IPS-20b (cell line): ENCODE measurements around the gene LEMD1.
"Not testable (repeated sequence)": the region's sequence is repeated elsewhere in the genome, so short reads cannot be mapped to it uniquely, and the experiment has no call there.

Experiments used
- H3K27ac ChIP-seq: one replicate; pipeline ENCODE4 v1.5.1; 2013; ENCODE audit warnings: low read length
- H3K27me3 ChIP-seq: 2 replicates; pipeline ENCODE4 v1.6.1; 2013; ENCODE audit warnings: mild to moderate bottlenecking, low read length, inconsistent platforms; ENCODE audit not compliant: insufficient read depth
- H3K36me3 ChIP-seq: 2 replicates; pipeline ENCODE4 v1.6.1; 2013; ENCODE audit warnings: low read depth, mild to moderate bottlenecking, inconsistent platforms, low read length, moderate library complexity; ENCODE audit not compliant: insufficient read depth
- H3K4me1 ChIP-seq: 2 replicates; pipeline ENCODE4 v1.6.1; 2013; ENCODE audit warnings: mild to moderate bottlenecking, control low read depth, inconsistent platforms, low read length, moderate library complexity; ENCODE audit not compliant: insufficient read depth
- H3K4me3 ChIP-seq: 2 replicates; pipeline ENCODE4 v1.5.1; 2013; ENCODE audit warnings: mild to moderate bottlenecking, low read length, inconsistent platforms
- H3K9ac ChIP-seq: 2 replicates; pipeline ENCODE4 v1.6.1; 2013; ENCODE audit warnings: low read depth, mild to moderate bottlenecking, inconsistent platforms, low read length, moderate library complexity
- H3K9me3 ChIP-seq: 2 replicates; pipeline ENCODE4 v1.6.1; 2013; ENCODE audit warnings: mild to moderate bottlenecking, low read depth, low read length, inconsistent platforms; ENCODE audit not compliant: insufficient read depth

Gene LEMD1

DNA sequence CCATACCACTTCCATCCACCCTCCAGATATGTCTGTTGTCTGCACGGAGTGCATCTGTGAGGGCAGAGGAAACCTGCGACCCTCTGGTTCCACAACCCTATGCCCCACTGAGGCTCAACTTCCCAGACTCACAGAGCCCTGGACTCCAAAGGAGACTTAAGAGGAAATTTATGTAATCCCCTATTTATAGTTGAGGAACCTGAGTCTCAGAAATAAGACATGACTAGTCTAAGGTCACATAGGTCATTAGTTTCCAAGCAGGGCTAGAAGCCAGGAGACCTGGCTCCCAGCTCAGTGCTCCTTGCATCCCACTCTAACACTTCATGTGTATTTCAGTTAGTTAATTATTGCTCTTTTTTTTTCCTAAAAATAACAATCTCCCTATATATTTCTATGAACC is 15.7 kb upstream of the LEMD1 start:
- no peak overlapping the region for H3K9ac ChIP-seq
- no peak overlapping the region for H3K27ac ChIP-seq
- peaks cover 32% of the 10 kb centered on the region; the same call in 1 of the 2 replicates for H3K27me3 ChIP-seq
- no peaks in the 10 kb centered on the region for H3K36me3 ChIP-seq
- no peak overlapping the region for H3K4me3 ChIP-seq
- H3K4me1 ChIP-seq = peaks cover 25% of the 10 kb centered on the region
- H3K9me3 ChIP-seq = no peaks in the 10 kb centered on the region

DNA sequence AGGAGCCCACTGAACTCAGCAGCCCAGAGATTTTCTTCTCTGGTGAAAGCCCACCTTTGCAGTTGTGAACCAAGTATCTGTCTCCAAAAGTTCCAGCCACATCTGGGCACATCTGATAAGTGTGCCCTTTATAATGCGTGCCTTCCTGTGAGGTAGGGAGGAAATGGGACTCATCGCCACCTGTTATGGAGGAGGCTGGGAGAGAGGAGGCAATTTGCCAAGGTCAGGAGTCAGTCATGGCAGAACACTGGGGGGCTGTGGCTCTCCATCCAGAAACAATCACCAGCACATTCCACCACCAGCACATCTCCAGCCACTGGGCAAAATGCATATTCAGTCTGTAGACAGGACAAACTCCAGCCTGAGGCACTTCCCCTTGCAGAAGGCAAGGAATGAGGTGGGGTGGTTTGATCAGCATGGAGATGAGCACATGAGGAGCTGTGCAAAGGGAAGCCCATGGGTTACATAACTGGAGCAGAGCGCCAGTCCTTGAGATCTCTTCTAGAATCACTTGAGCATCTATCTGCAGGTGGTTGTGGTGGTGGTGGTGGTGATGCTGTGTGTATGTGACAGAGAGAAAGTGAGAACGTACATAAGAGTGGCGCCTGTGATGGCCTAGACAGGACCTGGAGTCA is 15.0 kb upstream of the LEMD1 start:
- Histone ChIP-seq H3K27ac (no peak overlapping the region), H3K4me1 (peaks cover 18% of the 10 kb centered on the region), H3K4me3 (no peak overlapping the region), H3K27me3 (peaks cover 32% of the 10 kb centered on the region; the same call in 1 of the 2 replicates), H3K36me3 (no peaks in the 10 kb centered on the region), H3K9me3 (no peaks in the 10 kb centered on the region), H3K9ac (no peak overlapping the region)

DNA sequence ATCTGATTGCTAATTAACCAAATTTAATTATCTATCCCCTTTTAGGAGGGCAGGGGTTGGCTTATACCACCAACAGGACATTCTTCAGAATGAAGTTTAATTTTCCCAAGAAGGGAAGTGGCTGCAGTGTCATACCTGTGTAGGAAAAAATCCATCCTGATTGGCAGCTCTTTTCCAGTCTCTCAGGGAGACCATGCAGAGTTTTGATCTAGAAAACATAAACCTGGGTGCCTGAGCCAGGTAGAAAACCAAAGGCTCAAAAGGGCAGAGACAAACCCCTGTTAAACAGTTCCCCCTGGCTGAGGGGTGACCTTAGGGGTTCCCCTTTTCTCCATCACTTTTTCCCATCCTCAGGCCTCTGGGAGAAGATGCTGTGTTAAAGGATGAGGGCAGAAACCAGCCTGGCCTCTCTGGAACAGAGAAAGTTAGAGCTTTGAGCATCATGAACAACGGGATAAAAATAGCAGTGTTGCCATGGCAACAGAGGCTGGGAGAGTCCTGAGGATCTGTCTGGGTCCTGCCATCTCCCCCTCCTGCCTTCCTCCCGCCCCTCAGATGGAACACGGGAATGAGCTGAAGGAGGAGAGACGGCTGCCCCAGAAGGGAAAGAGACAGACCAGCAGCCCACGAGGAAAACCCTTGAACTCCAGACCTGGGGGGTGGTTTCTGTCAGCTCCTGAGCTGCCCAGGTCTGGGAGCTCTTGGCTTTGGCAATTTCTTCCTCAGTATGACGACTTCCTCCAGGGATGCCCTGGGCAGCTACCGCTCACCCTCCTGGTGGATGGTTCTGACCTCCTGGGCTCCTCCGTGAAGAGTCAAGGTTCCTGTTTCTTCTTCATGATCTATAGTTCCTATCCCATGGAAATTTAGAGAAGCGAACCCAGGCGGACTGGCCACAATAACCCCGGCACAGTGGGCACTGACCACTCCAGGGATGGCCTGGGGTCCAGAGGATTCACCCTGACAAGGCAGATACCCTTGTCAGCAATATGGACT is 14.0 kb upstream of the LEMD1 start:
- H3K4me3 ChIP-seq = no peak overlapping the region
- H3K4me1 ChIP-seq = peaks cover 8% of the 10 kb centered on the region; the same call in 1 of the 2 replicates
- H3K9me3 ChIP-seq = no peaks in the 10 kb centered on the region
- H3K27ac ChIP-seq = no peak overlapping the region
- H3K9ac ChIP-seq = no peak overlapping the region
- H3K27me3 ChIP-seq = peaks cover 32% of the 10 kb centered on the region; the same call in 1 of the 2 replicates
- H3K36me3 ChIP-seq = no peaks in the 10 kb centered on the region

DNA sequence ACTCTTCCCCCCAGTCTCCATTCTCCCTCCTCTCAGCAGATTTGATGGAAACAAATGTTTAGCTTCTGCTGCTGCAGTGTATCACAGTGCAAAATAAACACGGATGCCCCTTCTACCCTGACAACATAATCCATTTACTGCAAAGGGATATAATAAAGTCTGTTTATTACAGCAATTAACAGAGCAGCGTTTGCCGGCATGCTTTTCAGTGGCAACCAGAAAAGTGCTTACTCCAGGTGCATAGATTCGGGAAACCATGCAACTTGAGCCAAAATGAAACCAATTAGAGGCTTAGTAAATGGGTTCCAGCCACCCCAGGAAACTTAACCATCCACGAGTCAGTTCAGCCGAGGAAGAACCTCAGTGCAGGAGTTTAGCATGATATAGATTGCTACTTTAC is 12.9 kb upstream of the LEMD1 start:
- Histone ChIP-seq H3K4me3 (no peak overlapping the region), H3K9ac (no peak overlapping the region), H3K27me3 (peaks cover 38% of the 10 kb centered on the region; the same call in 1 of the 2 replicates), H3K9me3 (no peaks in the 10 kb centered on the region), H3K4me1 (no peaks in the 10 kb centered on the region; the same call in 1 of the 2 replicates), H3K27ac (no peak overlapping the region), H3K36me3 (no peaks in the 10 kb centered on the region)

DNA sequence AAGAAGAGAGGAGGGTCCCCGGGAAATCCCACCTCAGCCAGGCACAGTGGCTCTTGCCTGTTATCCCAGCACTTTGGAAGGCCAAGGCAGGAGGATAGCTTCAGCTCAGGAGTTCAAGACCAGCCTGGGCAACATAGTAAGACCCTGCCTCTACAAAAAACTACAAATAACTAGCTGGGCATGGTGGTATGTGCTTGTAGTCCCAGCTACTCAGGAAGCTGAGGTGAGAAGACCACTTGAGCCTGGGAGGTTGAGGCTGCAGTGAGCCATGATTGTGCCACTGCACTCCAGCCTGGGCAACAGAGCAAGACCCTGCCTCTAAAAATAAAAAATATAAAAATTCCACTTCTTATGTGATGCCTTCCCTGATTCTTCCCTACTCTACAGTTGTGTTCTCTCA is 10.8 kb upstream of the LEMD1 start:
- H3K9me3 ChIP-seq, H3K4me1 ChIP-seq, H3K36me3 ChIP-seq, H3K27ac ChIP-seq, H3K9ac ChIP-seq, H3K4me3 ChIP-seq: not testable (repeated sequence)
- H3K27me3 ChIP-seq = peaks cover 59% of the 10 kb centered on the region

DNA sequence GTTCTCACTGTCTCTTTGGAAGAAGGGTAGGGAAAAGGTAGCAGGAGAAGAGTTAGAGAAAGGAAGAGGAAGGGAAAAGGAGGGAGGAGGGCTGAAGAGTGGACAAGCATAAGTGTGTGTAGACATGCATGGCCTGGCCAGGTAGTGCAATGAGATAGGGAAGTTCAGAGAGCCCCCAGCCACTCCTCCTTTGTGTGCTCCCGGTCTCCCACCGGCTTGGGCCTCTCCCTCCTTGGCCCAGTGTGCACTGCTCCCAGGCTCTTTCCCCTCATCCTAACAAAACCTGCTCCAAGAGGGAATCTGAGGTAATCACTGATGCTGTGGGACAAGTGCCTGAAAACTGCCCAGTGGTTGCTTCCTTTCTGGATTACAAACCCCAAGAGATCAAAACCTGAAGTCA is 10.3 kb upstream of the LEMD1 start:
- H3K36me3 ChIP-seq = no peaks in the 10 kb centered on the region
- no peak overlapping the region for H3K9ac ChIP-seq
- H3K27me3 ChIP-seq = peaks cover 59% of the 10 kb centered on the region

DNA sequence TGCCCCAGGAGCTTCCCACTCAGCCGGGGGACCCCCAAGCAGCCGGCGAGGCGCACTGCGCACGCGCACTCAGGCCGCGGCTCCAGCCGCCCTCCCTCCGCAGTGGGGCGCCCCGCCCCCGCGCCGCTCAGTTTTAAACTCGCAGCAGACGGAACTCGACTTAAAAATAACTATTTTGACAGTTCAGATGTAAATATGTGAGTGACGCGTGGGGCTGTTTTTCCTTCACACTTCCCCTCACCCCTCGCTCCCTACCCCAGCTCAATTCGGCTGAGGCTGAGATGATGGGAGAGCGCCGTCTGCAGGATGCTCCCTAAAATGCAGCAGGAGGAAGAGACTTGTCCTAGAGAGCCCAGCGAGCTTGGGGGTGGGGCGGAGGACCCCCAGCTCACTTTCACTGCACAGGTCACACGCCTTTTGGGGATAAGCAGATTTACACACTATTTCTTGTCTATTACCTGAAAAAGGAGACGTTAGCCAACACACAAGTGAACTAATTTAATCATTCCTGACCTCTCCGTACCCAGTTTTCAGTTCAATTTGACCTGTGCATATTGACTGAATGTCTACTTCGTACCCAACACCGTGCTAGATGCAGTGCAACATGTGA is 8.9 kb upstream of the LEMD1 start:
- Histone ChIP-seq H3K9ac (peak overlapping the region; percentile 32; the same call in 1 of the 2 replicates), H3K36me3 (no peaks in the 10 kb centered on the region), H3K9me3 (no peaks in the 10 kb centered on the region), H3K4me3 (peak overlapping the region; percentile 71), H3K27ac (no peak overlapping the region), H3K4me1 (no peaks in the 10 kb centered on the region; the same call in 1 of the 2 replicates), H3K27me3 (peaks cover 59% of the 10 kb centered on the region)

More for the DNA sequence above, 10.3 kb upstream of the LEMD1 start:
- H3K9me3 ChIP-seq = no peaks in the 10 kb centered on the region
- H3K4me1 ChIP-seq = no peaks in the 10 kb centered on the region; the same call in 1 of the 2 replicates
- H3K4me3 ChIP-seq = no peak overlapping the region
- H3K27ac ChIP-seq = no peak overlapping the region

DNA sequence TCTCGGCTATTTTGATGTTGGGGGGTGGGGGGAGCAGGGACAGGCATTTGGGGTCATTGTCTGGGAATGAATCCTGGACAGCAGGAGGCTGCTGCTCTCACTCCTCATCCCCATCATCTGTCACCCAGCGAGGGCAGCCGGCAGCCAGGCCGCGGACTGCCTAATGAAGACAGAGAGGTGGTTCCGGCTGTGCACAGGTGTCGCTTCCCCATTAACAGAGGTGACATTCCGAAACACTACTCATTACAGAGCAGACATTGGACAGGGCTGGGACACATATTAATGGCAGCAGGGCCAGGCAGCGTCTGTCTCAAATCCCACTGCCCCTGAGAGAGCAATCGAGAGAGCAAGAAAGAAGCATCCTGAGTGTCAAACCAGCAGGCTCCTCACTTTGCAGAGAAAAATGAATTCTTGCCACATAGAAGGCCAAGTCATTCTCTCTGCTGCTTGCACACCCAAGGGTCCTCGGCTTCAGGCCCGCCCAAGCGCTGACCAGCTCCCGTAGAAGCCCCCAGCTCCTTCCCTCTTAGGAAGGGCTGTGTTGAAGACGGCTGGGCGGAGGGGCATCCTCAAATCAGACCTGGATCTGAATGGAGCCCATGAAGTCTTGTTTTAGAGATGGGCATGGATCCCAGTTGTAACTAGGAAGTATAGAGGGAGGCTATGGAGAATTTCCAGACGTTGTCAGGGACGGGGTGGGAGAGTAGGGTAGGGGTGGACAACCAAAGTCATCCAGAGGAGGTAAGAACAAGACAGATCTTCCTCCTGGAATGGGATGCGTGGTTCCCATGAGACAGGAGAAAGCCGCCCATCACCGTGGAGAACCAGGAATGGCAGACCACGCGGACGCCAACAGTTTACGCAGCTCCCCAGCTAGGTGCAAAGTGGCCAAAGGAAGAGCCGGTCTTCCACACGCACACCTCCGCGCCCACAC is 8.2 kb upstream of the LEMD1 start:
- Histone ChIP-seq H3K27ac (no peak overlapping the region), H3K4me3 (peak overlapping the region; percentile 71), H3K9me3 (no peaks in the 10 kb centered on the region), H3K27me3 (peaks cover 60% of the 10 kb centered on the region), H3K4me1 (peaks cover 2% of the 10 kb centered on the region; the same call in 1 of the 2 replicates), H3K36me3 (no peaks in the 10 kb centered on the region), H3K9ac (peak overlapping the region; percentile 32; the same call in 1 of the 2 replicates)

DNA sequence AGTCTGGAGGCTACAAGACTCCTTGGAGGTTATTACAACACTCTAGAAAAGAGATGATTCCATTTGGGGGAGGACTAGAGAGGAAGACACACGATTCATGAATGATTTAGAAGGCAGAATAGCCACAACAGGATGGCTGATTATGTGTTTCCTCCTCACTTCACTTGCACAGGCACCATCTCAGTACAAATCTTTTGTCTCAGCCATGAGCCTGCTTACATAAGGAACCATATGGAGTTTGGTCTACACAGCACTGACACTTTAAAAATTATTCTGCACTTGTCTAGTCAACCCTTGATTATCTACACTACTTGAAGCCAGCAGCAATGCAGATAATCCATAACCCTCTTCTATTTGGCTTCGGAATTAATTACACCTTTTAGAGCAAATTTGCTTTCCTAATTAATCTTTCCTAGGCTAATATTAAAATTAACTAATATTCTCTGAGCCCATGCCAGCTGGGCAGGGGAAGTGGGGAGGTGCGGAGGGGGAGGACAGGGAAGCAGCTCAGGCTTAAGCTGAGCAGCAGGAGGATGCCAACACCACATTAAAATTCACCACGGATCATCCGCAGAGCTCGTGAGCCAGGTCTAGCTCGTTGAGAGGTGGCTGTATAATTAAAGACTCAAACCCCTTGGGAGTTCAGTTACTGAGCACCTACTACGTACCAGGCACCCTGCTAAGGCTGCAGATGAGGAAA is 3.2 kb upstream of the LEMD1 start:
- Histone ChIP-seq H3K4me1 (peaks cover 12% of the 10 kb centered on the region; the same call in 1 of the 2 replicates), H3K27me3 (peaks cover 60% of the 10 kb centered on the region), H3K27ac (no peak overlapping the region), H3K36me3 (no peaks in the 10 kb centered on the region), H3K4me3 (no peak overlapping the region), H3K9me3 (no peaks in the 10 kb centered on the region), H3K9ac (no peak overlapping the region)

DNA sequence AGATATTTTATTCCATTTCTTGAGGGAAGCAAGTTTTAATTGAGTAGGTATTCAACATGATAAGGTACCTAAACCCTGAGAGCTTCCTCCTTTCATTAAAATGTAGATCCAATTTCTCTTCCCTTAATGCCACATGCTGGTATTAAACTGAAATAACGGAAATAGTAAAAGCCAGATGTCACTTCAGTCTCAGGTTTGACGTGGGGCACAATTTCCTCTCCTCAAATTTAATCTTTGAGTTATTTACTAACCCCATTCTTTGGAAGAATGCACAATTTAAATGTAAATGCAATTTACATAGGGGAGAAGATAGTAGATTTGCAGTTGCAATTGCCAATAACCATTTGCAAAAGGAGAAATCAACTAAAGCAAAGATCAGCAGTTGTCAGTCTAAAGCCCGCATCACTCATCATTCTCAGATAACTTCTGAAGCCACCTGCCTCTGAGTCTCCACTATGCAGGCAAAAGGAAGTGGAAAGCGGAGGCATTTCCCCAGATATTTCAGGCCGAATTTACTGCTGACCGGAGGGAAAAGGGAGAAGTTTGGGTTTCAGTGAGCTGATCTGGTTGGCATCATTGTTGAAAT is 2.1 kb upstream of the LEMD1 start:
- peaks cover 48% of the 10 kb centered on the region for H3K27me3 ChIP-seq
- no peaks in the 10 kb centered on the region for H3K36me3 ChIP-seq
- no peak overlapping the region for H3K9ac ChIP-seq
- no peak overlapping the region for H3K4me3 ChIP-seq
- no peaks in the 10 kb centered on the region for H3K9me3 ChIP-seq
- H3K27ac ChIP-seq = no peak overlapping the region
- peaks cover 12% of the 10 kb centered on the region; the same call in 1 of the 2 replicates for H3K4me1 ChIP-seq
